ENCODE measurements around the gene APOL1. TPM values are rescaled to one million over a fixed set of nuclear protein-coding genes. Genes with fewer than 3 reads are reported as not detected.
"Not testable (repeated sequence)": the region's sequence is repeated elsewhere in the genome, so short reads cannot be mapped to it uniquely, and the experiment has no call there.

Gene APOL1
- total RNA-seq, 1 donor from 2014 or later, result 0.12 TPM

DNA sequence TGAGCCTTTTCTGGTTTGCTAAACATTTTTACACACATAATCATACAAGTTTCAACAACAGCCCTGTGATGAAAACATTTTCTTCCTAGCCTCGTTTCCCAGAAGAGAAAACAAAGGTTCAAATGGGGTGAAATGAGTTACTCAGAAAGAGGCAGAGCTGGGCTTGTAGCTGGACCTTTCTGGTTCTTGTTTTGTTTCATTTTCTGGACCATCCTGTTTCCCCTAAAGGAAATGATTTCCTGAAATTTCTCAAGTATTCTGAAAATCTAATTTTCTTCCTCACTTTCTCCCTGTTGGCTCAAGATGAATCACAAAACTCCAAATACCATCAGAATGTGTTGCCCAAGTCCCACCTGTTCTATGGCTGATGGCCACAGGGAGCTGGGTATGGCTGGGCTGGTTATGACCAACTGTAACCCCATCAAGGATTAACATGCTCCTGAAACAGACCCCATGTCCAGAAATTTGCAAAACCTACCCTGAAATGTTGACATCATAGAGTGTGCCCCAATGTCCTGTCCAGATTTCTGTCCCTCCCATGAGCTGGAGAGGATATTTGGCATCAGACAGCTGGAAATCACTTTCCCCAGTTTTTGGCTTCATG, 44.7 kb upstream of the APOL1 start:
- H3K27me3 Mint-ChIP-seq, result no peaks in the 10 kb centered on the region
- no peak for DNase-seq (ENCODE audit: low spot score, unreplicated experiment)
- H3K27ac Mint-ChIP-seq, result no peak overlapping the region
- H3K4me3 Mint-ChIP-seq (ENCODE audit: low read depth), result no peak overlapping the region
- H3K4me1 Mint-ChIP-seq (ENCODE audit: low read depth), result peaks cover 9% of the 10 kb centered on the region
- peaks cover 4% of the 10 kb centered on the region for H3K9me3 Mint-ChIP-seq (ENCODE audit: low read depth)
- TF ChIP-seq, protein P1, sequence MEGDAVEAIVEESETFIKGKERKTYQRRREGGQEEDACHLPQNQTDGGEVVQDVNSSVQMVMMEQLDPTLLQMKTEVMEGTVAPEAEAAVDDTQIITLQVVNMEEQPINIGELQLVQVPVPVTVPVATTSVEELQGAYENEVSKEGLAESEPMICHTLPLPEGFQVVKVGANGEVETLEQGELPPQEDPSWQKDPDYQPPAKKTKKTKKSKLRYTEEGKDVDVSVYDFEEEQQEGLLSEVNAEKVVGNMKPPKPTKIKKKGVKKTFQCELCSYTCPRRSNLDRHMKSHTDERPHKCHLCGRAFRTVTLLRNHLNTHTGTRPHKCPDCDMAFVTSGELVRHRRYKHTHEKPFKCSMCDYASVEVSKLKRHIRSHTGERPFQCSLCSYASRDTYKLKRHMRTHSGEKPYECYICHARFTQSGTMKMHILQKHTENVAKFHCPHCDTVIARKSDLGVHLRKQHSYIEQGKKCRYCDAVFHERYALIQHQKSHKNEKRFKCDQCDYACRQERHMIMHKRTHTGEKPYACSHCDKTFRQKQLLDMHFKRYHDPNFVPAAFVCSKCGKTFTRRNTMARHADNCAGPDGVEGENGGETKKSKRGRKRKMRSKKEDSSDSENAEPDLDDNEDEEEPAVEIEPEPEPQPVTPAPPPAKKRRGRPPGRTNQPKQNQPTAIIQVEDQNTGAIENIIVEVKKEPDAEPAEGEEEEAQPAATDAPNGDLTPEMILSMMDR (IDR thresholded peaks at IDR 0.05; ENCODE audit: unreplicated experiment), result no peak
- H3K36me3 Mint-ChIP-seq (ENCODE audit: insufficient read depth), result no peaks in the 10 kb centered on the region

DNA sequence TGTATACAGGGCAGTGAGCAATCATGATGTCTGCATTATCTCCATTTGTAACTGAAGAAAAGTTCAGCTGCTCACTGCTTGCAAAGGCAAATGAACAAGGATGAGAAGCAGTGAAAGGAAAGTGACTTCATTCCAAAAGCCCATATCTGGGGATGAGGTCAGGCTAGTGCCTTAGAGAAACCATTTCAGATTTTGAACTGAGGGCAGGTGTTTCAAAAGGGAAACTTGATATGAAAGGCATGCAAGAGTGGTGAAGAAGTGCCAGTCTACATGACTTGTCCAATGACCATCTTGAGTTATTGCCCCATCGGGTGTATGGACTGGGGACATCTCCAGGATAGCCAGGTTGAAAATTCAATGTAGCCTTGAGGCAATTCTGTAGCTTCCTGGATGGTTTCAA, 44.0 kb upstream of the APOL1 start:
- Mint-ChIP-seq H3K27ac (no peak overlapping the region), H3K27me3 (no peaks in the 10 kb centered on the region), H3K4me1 (ENCODE audit: low read depth) (peaks cover 4% of the 10 kb centered on the region), H3K36me3 (ENCODE audit: insufficient read depth) (no peaks in the 10 kb centered on the region), H3K9me3 (ENCODE audit: low read depth) (peaks cover 4% of the 10 kb centered on the region), H3K4me3 (ENCODE audit: low read depth) (no peak overlapping the region)
- no peak for DNase-seq (ENCODE audit: low spot score, unreplicated experiment)
- TF ChIP-seq, protein P1 (IDR thresholded peaks at IDR 0.05; ENCODE audit: unreplicated experiment), result no peak

DNA sequence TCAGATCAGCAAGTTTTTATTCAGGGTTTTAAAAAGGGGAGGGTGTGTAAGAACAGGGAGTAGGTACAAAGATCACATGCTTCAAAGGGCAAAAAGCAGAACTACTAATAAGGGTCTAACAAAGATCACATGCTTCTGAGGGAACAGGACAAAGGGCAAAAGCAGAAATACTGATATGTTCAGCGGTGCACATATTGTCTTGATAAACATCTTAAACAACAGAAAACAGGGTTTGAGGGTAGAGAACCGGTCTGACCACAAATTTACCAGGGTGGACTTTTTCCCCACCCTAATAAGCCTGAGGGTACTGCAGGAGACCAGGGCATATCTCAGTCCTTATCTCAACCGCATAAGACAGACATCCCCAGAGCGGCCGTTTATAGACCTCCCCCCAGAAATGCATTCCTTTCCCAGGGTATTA, 43.4 kb upstream of the APOL1 start:
- H3K4me3 Mint-ChIP-seq (ENCODE audit: low read depth); H3K36me3 Mint-ChIP-seq (ENCODE audit: insufficient read depth); H3K27me3 Mint-ChIP-seq; DNase-seq (ENCODE audit: low spot score, unreplicated experiment); H3K4me1 Mint-ChIP-seq (ENCODE audit: low read depth); H3K27ac Mint-ChIP-seq; H3K9me3 Mint-ChIP-seq (ENCODE audit: low read depth): not testable (repeated sequence)

DNA sequence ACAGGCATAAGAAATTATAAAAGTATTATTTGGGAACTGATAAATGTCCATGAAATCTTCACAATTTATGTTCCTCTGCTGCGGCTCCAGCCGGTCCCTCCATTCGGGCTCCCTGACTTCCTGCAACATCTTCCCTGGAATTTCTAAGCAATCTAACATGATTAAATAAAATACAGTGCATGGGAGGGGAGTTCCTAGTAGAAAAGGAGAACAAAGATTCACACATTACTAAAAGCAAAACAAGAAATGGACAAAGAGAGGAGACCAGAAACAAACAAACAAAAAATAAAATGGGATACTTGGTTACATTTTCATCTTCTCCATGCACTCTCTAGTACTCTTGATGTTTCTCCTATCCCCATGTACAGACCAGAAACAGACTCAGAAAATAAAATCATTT, 42.7 kb upstream of the APOL1 start:
- TF ChIP-seq, protein P1 (IDR thresholded peaks at IDR 0.05; ENCODE audit: unreplicated experiment), result no peak
- no peaks in the 10 kb centered on the region for H3K36me3 Mint-ChIP-seq (ENCODE audit: insufficient read depth)
- no peak overlapping the region for H3K27ac Mint-ChIP-seq
- H3K27me3 Mint-ChIP-seq, result no peaks in the 10 kb centered on the region
- H3K4me3 Mint-ChIP-seq (ENCODE audit: low read depth), result no peak overlapping the region
- DNase-seq (ENCODE audit: low spot score, unreplicated experiment), result no peak
- H3K9me3 Mint-ChIP-seq (ENCODE audit: low read depth), result peaks cover 4% of the 10 kb centered on the region
- H3K4me1 Mint-ChIP-seq (ENCODE audit: low read depth), result no peaks in the 10 kb centered on the region

DNA sequence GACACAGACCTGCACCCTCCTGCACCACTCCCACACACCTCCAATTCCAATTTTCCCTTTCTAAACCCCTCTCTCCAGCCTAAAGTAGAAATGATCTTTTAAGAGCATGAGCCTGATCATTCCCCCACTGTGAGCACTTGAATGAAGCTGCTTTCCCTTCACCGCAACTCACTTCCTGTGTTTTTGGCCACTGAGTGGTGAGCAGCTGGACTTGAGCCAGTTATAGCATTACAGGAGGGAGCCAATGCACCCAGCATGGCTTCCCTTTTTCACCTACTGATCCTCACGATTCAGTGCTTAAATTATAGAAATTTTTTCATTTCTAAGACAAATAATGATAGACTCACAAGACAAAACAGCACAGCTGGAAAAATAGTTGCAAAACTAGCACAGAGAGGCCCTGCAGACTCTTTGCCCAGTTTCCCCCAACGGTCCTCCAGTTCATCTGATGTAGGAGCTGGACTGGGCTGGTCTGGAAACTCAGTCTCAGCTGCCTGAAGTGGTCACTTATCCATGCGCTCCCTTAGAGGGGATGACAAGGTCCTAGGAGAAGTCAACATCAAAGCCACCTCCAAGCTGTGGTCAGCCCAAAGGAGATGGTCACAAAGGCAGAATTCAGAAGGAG, 41.6 kb upstream of the APOL1 start:
- TF ChIP-seq, protein P1 (IDR thresholded peaks at IDR 0.05; ENCODE audit: unreplicated experiment), result no peak
- H3K4me3 Mint-ChIP-seq (ENCODE audit: low read depth), result no peak overlapping the region
- H3K9me3 Mint-ChIP-seq (ENCODE audit: low read depth), result peaks cover 4% of the 10 kb centered on the region
- peaks cover 3% of the 10 kb centered on the region for H3K27me3 Mint-ChIP-seq
- H3K4me1 Mint-ChIP-seq (ENCODE audit: low read depth), result peaks cover 1% of the 10 kb centered on the region
- DNase-seq (ENCODE audit: low spot score, unreplicated experiment), result no peak
- no peaks in the 10 kb centered on the region for H3K36me3 Mint-ChIP-seq (ENCODE audit: insufficient read depth)
- no peak overlapping the region for H3K27ac Mint-ChIP-seq

DNA sequence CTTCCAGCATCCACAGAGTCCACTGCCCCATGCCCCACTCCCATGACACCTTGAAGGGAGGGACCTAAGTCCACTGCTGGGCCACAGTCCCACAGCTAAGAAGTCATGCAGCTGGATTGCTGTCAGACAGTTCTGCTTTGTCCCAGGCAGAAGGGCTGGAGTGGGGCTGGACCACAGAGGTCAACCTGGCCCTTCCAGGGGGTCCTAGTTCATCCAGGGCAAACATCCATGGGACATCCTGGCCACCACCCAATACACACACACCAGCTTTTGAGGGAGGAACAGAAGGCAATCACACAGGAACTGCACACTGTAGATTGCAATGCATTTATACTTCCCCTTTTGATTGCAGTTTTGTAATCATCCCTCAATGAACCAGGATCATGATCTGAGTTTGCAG, 40.0 kb upstream of the APOL1 start:
- H3K4me1 Mint-ChIP-seq (ENCODE audit: low read depth), result peaks cover 1% of the 10 kb centered on the region
- DNase-seq (ENCODE audit: low spot score, unreplicated experiment), result no peak
- no peak overlapping the region for H3K4me3 Mint-ChIP-seq (ENCODE audit: low read depth)
- H3K27ac Mint-ChIP-seq, result no peak overlapping the region
- TF ChIP-seq, protein P1 (IDR thresholded peaks at IDR 0.05; ENCODE audit: unreplicated experiment), result no peak
- H3K9me3 Mint-ChIP-seq (ENCODE audit: low read depth), result peaks cover 4% of the 10 kb centered on the region
- H3K36me3 Mint-ChIP-seq (ENCODE audit: insufficient read depth), result no peaks in the 10 kb centered on the region
- peaks cover 3% of the 10 kb centered on the region for H3K27me3 Mint-ChIP-seq
